ENCODE results near the gene FLVCR1. TPM values are rescaled to one million over a fixed set of nuclear protein-coding genes. Genes with fewer than 3 reads are reported as not detected.

FLVCR1 gene
- total and polyA plus RNA-seq, 2 donors (not counting 3 experiments of a cell fraction or from before 2014, with no cell fraction given) = 3.2 to 11.9 TPM

DNA sequence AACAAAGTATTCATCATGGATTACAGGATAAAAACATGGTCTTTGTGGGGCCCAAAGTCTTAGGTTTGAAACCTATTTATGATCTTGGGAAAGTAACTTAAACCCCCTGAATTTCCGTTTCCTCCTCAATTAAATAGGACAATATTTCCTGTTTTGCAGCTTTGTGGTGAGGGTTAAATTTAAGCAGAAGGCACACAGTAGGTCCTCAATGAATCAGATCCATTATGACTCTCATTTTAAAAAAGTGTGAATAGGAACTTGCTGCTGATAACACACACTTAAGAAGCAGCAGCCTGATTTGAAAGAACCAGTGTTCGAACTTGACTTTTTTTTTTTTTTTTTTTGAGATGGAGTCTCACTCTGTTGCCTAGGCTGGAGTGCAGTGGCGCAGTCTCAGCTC, 50.9 kb downstream of the FLVCR1 start:
- Histone ChIP-seq H2AFZ (ENCODE audit: low read depth, low read length) (no peak overlapping the region), H3K27me3 (ENCODE audit: control insufficient read depth in 2 of 2, insufficient read depth in 2 of 2, low read length in 2 of 2) (peaks cover 0 to 3% of the 10 kb centered on the region in 2 experiments), H3K4me1 (ENCODE audit: control insufficient read depth, extremely low read depth, insufficient read depth, low read length) (no peaks in the 10 kb centered on the region), H3K4me3 (replicated peaks in 1 of 3; ENCODE audit: insufficient read depth in 1 of 3, low read depth in 1 of 3, low read length in 3 of 3) (no peak overlapping the region), H3K4me2 (ENCODE audit: insufficient read depth, low read length) (no peak overlapping the region), H3K27ac (ENCODE audit: insufficient read depth, low read depth, low read length) (no peak overlapping the region), H3K9me3 (replicated peaks; ENCODE audit: control insufficient read depth, insufficient read depth, low read length) (no peaks in the 10 kb centered on the region), H4K20me1 (replicated peaks; ENCODE audit: control insufficient read depth, extremely low read depth, insufficient read depth, low read length) (no peaks in the 10 kb centered on the region), H3K79me2 (ENCODE audit: control insufficient read depth, insufficient read depth, low read length) (no peaks in the 10 kb centered on the region), H3K36me3 (ENCODE audit: control insufficient read depth in 2 of 2, extremely low read depth in 1 of 2, insufficient read depth in 2 of 2, low read length in 2 of 2) (no peaks in the 10 kb centered on the region), H3K9ac (replicated peaks; ENCODE audit: extremely low read depth, insufficient read depth, low read length) (no peak overlapping the region), H3K9me1 (replicated peaks; ENCODE audit: control insufficient read depth, extremely low read depth, insufficient read depth, low read length) (no peaks in the 10 kb centered on the region)
- ChIA-PET CTCF (no interaction called here), POLR2A (no interaction called here)
- intact Hi-C loops (cut with micrococcal nuclease) (no loop called here), dilution Hi-C loops (cut with MboI; ENCODE audit: extremely low pct_ligation_motif_present, low sequenced_read_pairs) (no loop called here)
- BruUV-seq (replicated peaks) = no TSS peak
- no peak for FAIRE-seq
- TF ChIP-seq EZH2 (IDR thresholded peaks at IDR 0.05; ENCODE audit: borderline replicate concordance, low read depth, low read length, severe bottlenecking) (no peak), POLR2AphosphoS5 (IDR thresholded peaks at IDR 0.05; ENCODE audit: insufficient read depth, low read depth, low read length) (no peak), MYC (IDR thresholded peaks at IDR 0.05; ENCODE audit: low read depth, low read length) (no peak), MAX (IDR thresholded peaks at IDR 0.05; ENCODE audit: insufficient read depth, insufficient read length) (no peak), FOS (IDR thresholded peaks at IDR 0.05; ENCODE audit: borderline replicate concordance, insufficient read depth, low read length) (no peak), CTCF (IDR thresholded peaks at IDR 0.05; ENCODE audit: extremely low read depth in 1 of 2, insufficient read depth in 1 of 2, low read depth in 1 of 2, low read length in 2 of 2) (no peak), POLR2A (IDR thresholded peaks at IDR 0.05; ENCODE audit: low read depth, low read length) (no peak), GATA2 (IDR thresholded peaks at IDR 0.05; ENCODE audit: insufficient read depth, insufficient read length, low read depth, low read length) (no peak), JUN (IDR thresholded peaks at IDR 0.05; ENCODE audit: borderline replicate concordance, insufficient read depth, insufficient read length, low read depth) (no peak)
- DNase-seq (ENCODE audit: low read depth, low spot score) = no peak
